SK-N-MC (cell line): Measurements from ENCODE around the gene KIAA1210.

ENCODE experiments used
- EZH2 ChIP-seq: fragments of 200-600 bp; sonication (generic); IDR thresholded peaks from one replicate; pipeline ENCODE4 v1.6.1; 2017; ENCODE audit warnings: antibody characterized with exemption
- FOXP2 ChIP-seq: optimal IDR thresholded peaks from 2 replicates; pipeline ENCODE3; 2011; ENCODE audit warnings: mild to moderate bottlenecking, moderate library complexity; ENCODE audit not compliant: insufficient read depth; ENCODE audit errors: extremely low read length, control extremely low read depth
- POLR2AphosphoS5 ChIP-seq: IDR thresholded peaks from 2 replicates; pipeline ENCODE4 v1.6.1; 2012; ENCODE audit warnings: mild to moderate bottlenecking, low read depth, low read length, borderline replicate concordance

GRCh38 chrX:119087121-119087520 is 40.5 kb downstream of the KIAA1210 start:
- TF ChIP-seq EZH2 (no peak), POLR2AphosphoS5 (no peak), FOXP2 (no peak)
